NCI-H2171 treated with DMSO at 0.1 percent for 48 hours (cell line): ENCODE measurements around the gene CAMTA1.

Experiments
- DNase-seq: peaks from one replicate; lab custom pipeline; 2025; lab: John Stamatoyannopoulos, UW

The CAMTA1 gene

DNA sequence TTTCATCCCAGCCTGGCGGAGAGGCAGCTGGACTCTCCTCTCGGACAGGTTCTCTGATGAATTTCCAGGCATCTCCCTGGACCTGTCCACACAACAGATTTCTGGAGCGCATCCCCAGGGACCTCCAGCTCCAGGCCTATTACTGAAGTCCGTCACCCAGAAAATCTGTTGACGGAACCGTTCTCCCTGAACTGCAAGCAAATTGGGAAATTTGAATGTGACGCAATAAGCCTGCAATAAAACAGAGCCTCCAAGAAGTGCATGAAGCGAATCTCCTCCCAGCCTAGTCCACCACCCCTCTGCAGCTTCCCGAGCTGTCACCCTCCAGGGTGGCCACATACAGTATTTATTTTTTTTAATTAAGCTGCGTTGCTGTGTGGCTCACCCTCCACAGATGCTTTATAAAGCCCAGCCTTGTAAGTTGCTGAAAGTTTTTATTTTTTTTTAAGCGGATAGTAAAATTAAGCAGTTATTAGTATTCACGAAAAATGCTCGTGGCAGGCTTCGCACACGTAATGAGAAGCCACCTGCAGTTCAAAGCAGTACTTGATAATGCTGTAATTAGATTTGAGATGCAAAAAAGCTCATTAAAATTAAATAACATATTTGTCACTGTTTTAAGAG is 173.3 kb downstream of the CAMTA1 start:
- no peak for DNase-seq

DNA sequence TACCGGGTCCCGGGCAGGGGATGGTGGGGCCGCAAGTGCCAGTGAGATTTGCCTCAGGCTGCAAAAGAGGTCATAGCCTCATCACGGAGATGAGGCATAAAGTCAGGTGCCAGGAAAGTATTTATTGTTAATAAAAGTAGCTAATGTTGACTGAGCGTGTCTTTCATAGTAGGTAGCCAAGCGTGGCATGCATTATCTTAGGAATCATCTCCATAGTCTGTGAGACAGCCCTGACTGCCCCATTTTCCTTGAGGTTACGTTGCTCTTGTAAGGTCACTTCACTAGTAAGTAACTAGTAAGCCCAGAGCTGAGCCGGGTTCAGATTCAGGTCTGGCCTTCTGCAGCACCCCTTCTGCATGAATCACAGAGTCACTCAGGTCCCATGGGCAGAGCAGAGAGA is 174.2 kb downstream of the CAMTA1 start:
- no peak for DNase-seq

DNA sequence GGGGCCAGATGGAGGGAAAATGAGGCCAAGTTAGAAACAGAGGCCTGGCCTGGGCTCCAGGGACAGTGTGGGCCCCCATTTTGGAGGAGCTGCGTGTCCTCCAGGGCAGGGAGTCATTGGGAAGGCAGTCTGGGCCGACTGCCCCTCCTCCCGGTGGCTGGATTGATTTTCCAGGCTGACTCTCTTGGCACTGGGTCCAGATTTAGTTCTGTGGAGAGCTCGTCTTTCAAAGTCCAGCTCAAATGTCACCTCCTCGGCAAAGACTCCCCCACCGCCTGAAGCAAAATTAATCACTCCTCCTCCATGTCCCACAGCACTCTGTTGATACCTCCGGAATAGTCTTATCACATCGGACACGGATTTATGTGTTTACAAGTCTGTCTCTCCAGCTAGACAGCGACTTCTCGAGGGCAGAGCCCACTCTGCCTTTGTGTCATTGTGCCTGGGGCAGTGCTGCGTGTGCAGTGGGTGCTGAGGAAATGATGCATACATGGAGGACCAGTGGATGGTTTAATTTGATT is 175.1 kb downstream of the CAMTA1 start:
- DNase-seq, result peak; percentile 47

DNA sequence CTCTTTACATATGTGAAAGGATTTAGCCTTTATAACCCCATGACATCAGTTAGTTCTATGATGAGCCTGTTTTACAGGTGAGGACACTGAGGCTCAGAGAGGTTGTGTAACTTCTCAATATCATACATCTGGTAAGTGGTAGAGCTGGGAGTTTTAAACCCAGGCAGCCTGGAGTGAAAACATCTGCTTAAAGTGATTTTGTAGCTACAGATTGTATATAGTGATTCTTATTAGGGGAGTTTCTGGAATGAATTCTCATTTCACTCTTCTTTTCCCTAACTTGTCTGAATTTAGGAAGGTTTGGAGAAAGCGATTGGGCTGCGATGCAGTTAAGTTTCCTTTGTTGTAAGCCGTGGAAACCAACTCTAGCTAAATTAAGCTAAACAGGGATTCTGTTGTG is 175.6 kb downstream of the CAMTA1 start:
- no peak for DNase-seq

DNA sequence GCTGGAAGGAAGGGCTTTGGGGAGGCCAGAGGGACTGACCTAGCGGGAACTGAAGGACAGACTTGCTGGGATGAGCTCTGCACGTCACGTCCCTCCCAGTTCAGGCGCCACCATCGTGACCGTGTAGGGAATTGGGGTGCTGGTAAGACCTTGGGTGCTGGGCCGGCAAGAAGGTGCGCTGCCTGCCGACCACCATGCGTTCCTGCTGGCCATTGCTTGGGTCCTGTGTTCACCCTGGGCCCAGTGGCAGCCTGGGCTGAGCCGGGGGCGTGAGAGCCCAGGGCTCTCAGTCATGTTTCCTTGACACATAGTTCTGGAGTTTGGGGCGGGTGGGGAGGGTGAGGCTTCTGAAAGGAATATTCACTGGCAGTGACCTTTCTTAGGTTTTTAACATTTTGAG is 176.0 kb downstream of the CAMTA1 start:
- DNase-seq, result no peak

DNA sequence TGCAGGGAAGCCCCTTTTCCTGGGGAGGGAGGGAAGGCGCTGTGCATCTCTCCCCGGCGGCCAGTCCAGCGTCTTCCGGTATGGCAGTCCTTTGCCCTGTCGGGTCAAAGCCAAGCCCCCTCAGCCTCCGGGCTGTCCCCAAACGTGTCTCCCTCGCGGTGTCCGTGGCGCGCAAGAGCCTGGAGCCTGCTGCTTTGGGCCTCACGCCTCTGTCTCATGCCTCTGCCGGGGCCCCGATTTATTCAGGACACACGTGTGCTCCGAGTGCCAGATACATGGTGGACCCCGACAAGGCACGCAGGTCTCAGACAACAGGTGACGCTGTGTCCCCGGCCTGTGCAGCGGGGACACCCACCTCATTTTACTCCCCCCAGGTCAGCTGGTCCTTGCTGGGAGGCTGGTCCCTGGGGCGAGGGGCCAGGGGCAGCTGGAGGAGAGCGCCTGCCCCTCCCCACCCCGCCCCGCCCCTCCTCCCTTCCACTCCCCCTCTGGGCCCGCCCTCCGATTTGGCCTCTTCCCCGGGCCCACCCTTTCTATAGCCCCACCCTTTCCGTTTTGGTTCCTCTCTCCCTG is 176.7 kb downstream of the CAMTA1 start:
- no peak for DNase-seq

DNA sequence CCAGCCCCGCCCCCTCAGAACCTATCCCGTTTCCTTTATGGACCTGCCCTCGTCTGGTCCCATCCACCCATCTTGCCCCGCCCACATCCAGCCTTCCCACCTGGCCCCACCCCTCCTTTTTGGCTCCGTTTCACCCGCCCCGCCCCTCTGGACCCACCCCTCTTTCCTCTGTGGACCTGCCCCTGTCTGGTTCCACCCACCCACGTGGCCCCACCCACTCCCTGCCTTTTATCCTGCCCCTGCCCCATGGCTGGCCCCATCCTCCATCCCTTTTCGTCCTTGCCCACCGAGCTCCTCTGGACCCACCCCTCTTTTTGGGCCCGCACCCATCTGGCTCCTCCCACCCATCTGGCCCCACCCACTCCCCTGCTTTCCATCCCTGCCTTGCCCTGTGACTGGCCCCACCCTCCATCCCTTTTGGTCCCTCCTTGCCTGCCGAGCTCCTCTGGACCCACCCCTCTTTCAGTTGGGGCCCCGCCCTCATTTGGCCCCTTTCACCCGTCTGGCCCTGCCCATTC is 177.3 kb downstream of the CAMTA1 start:
- DNase-seq, result peak; percentile 76

DNA sequence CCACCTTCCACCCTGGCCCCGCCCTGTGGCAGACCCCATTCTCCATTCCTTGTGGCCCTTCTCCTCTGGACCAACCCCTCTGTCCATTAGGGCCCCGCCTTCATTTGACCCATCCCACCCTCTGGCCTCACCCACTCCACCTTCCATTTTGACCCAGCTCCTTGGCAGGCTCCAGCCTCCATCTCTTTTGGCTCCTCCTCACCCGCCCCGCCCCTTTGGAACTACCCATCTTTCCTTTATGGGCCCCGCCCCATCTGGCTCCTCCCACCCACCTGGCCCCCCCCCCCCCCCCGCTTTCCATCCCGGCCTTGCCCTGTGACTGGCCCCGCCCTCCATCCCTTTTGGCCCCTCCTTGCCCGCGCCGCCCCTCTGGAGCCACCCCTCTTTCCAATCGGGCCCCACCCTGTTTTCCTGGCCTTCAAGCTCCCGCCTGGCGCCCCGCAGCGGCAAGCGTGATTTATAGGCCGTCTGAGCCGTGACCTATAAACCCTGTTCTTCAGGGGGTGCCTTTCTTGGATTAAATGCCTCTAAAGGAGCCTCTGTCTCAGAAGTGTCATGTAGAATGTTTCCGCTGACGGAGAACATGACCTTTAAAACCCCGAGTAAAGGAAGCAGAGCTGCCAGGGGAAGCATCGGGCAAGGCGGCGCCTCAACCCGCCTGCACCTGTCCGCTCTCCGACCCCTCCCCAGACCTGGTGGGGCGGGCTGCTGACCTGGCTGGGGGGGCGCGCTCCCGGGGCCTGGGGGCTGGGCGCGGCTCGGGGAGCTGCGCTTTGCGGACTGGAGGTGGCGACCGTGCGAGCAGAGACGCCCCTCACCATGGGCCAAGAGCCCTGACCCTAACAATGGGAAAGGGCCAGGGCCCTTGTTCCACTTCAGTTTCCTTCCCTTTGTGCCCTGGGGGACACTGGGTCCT is 178.0 kb downstream of the CAMTA1 start:
- peak; percentile 81 for DNase-seq

DNA sequence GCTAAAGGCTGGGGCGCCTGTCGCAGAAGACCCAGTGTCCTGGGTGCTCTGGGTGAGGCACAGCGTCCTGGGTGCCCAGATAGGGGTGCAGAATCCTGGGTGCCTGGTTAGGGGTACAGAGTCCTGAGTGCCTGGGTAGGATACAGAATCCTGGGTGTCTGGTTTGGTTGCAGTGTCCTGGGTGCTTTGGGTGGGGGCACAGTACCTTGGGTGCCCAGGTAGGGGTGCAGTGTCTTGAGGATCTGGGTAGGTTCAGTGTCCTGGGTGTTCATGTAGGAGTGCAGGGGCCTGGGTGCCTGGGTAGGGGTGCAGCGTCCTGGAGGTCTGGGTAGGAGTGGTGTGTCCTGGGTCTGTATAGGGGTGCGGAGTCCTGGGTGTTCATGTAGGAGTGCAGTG is 178.7 kb downstream of the CAMTA1 start:
- DNase-seq, result no peak

DNA sequence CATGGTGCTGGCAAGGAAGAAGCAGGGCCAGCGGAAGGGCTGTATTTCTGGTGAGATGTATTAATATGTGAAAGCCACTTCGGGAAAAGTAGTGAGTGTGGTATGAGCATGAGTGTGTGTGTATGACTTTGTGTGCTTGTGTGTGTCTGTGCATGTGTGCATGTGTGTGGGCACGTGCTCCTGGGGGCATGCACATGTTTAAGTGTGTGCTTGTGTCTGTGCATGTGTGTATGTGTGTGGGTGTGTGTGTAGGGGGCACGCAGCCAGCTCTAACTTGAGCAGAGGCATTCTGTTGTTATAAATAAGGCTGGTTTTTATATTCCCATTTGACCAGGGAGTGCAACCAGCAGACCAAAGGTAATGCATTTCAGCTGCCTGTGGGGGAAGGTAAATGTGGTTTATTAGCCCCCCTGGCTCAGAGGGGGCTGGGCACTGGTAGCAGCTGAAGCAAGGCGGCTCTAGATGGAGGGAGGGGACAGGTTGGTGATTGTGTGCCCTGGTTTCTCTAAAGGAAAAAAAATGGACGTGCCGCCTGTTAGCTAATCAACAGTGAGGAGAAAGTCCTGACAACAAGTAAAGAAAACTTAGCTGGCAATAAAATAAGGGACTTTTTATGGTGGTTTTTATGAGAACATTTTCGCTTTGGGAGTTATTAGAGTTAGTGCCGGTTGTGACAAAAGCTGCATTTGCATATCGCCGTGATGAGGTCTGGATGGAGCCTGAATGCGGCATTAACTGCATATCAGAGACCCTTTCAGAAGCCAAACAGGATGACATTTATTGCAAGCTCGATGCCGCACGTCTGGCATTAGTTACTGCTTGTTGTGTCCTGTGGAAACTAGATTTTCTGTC is 180.1 kb downstream of the CAMTA1 start:
- no peak for DNase-seq

DNA sequence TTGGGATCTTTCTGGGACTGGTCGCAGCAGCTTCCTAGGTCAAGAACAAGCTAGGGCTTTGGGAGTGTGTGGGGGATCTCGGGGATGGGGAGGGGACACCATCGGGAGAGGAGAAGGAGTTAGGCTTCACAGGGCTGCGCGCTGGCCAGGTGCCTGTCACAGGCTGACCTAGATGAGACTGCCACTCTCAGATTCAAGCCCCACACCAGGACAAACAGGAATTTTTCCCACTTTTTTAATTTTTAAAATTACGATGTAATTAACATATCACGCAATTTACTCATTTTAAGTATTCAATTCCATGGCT is 180.6 kb downstream of the CAMTA1 start:
- DNase-seq, result no peak

DNA sequence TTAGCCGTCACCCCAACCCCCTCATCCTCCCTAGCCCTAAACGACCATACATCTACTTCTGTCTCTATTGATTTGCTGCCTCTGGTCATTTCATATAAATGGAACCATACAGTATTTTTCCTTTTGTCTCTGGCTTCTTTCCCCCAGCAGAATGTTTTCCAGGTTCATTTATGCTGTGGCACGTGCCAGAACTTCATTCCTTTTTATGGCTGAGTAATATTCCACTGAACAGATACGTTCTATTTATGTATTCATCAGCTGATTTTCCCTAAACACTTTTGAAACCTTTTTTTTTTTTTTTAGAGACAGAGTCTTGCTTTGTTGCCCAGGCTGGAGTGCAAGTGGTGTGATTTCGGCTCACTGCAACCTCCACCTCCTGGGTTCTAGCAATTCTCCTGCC is 181.1 kb downstream of the CAMTA1 start:
- no peak for DNase-seq

DNA sequence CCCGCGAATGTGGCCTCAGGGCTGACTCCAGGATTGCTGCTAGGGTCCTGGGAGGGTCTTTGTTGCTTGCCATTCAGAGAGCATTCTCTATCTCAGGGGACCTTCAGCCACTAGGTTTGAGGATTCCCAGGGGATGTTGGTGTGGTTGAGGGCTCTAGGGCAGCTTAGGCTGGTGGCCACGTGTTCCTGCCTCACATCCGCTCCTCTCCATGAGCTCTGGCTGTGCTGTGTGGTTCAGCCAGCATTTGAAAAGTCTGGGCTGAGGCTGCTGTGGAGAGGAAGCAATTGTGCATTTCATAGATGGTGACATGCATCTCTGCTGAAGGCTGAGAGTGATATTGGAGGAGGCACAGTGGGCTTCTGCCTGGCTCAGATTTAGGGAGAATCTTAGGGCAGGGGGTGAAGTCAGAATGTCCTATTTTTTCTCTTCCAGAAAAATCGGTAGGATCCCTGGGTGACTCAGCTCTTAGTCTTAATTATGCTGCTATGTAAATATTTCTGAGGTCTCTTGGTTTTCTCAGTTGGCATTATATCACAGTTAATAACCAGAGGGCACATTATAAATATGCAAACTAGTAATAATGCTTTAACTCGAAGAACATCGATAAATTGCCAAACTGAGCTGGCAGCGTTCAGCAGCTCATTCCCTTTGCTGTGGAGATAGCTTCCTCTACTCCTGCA is 182.3 kb downstream of the CAMTA1 start:
- no peak for DNase-seq

DNA sequence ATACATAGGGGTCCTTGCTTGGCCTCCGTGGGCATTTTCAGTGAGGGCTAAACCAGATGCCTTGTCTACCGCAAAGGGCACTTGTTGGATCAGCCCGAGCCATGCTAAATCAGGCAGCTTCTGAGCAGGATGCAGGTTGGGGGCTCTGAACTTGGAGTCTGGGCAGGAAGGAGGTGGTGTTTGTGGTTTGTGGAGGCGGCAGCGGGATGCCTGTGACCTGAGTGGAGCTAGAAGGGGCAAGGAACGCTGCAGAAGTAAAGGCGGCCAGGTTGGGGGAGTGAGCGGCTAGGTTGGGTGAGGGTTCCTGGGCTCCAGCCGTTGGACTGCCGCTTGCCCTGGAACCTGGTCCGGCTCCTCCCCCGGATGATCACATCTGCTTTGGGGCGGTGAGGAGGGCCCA is 183.9 kb downstream of the CAMTA1 start:
- no peak for DNase-seq

DNA sequence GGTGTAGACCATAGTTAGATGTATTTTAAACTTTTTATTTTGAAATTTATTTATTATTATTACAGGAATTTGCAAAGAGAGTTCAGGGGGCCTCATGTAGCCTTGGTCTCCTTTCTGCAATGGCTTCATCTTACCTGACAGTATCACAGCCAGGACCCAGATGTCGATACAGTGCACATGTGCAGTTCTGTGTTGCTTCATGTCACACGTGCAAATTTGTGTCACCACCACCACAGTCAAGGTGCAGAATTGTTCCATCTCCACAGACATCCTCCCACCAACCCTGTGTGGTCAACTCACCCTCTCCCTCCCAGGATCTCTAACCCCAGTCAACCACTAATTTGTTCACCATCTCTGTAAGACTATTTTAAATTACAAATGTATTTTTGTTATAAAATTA is 184.5 kb downstream of the CAMTA1 start:
- DNase-seq, result no peak

DNA sequence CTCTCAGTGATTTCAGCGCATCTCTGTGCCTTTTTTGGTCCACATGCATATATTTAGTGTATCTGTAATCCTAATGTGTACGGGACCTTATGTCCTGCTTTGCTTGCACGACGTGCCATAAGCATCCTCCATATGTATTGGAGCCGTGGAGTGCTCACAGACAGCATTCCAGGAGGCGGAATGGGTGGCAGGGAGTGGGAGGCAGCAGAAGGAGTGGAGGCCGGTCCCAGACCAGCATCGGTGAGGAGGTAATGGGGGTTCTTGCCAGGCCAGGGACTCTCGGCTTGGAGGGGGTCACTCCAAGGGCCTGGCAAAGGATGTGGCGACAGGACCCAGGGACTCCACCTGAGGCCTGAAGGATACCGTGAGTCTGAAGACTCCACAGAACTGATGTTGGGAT is 185.0 kb downstream of the CAMTA1 start:
- no peak for DNase-seq

DNA sequence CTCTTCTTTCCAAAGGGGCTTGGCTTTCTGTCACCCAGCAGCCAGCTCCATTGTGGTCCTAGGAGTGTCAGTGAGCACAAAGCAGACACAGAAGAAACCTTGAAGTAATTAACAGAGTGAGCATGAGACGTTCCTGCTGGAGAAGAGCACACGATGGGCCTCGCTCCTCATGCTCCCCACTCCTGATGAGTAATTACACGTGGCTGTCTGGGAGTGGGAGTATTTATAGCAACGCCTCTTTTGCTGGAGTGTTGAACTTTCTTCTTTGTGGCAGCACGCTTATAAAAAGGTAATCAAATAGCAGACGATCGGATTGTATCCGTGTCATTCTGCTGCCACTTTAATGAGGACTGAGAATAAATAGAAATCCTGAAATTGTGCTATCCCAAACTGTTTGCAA is 185.8 kb downstream of the CAMTA1 start:
- no peak for DNase-seq

DNA sequence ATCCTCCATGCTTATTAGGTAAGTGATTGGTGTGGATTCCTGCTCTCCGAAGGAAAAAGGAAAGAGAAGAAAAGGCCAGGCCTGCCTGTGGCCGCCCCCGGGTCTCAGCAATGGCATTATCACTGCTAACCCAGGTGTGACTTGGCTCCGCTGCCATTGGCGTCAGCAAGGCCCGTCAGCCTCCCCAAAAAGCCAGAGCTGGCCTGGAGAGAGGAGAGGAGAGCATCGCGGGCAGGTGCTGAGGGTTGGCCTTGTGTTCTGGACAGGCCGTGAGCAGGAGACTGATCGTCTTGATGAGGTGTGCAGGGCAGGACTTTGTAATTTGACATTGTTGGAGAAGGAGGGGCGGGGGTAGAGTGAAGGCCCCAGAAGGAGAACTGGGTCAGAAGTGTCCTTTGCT is 186.4 kb downstream of the CAMTA1 start:
- DNase-seq, result no peak

DNA sequence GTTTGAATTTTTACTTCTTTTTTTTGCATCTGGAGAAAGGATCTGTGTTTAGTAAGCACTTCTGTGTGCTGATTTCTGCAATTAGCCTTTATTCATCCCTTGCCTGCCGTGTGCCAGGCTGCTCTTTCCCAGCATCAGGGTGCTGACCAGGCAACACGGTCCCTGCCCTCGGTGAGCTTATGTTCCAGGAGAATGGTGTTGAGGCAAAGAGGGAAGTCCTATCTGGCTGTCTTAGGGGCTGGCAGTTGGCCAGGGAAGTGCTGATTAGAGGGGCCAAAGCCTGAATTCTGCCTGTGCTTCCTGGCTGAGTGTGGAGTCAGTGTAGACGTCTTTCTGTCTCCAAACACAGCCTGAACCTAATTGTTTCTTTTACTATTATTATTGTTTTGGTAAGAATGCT is 187.1 kb downstream of the CAMTA1 start:
- DNase-seq, result no peak

DNA sequence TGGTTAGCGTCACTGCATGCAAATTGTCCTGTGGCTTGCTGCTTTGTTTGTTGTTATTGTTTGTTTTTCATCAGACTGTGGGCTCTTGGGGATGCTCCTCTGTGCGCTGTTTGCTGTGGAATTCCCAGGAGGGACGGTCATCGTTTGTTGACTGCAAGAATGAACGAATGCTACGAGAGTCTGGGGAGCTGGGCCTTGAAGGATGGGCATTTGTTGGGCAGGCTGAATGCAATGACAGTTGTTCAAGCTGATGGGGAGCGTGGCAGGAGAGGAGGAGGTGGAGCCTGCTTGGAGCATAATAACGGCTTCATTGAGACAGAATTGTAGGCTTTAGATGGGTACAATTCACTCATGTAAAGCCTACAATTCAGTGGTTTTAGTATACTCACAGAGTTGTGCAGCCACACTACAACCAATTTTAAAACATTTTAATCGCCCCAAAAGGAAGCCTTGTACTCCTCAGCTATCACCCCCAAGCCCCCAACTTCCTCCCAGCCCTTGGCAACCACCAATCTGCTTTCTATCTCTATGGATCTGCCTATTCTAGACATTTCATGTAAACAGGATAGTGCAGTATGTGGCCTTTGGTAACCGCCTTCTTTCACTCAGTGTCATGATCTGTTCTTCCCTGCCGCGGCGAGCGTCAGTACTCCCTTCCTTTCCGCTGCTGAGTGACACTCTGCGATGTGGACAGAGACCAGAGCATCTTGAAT is 190.2 kb downstream of the CAMTA1 start:
- no peak for DNase-seq

DNA sequence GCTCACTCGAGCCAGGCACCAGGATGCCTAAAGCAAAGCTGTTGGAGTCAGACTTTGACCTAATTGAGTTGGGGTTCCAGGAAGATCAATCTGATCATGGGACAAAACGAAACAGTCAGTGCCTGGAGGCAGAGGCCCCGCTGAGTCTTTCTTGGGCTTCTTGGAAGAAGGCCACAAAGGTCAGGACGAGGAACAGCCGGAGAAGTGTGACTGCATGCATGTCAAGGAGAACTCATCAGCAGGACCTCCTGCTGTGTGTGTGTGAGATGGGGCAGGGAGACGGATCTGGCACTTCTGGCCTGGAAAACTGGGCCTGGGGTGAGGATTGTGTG is 190.8 kb downstream of the CAMTA1 start:
- DNase-seq, result no peak
